GM18499 (cell line): ENCODE data around the gene COL13A1.

Experiments used
- ATAC-seq: cut with Tn5 transposase; IDR thresholded peaks from one replicate; pipeline ENCODE4 v1.9.1; 2021; ENCODE audit warnings: moderate number of reproducible peaks; ENCODE audit not compliant: insufficient read depth, unreplicated experiment

The COL13A1 gene

GRCh38 chr10:69801434-69802315, at the start of gene COL13A1:
Gene COL13A1 (plus strand): TSS chr10:69801906. CDS start chr10:69802424, 518 bp downstream.
- no peak for ATAC-seq

DNA sequence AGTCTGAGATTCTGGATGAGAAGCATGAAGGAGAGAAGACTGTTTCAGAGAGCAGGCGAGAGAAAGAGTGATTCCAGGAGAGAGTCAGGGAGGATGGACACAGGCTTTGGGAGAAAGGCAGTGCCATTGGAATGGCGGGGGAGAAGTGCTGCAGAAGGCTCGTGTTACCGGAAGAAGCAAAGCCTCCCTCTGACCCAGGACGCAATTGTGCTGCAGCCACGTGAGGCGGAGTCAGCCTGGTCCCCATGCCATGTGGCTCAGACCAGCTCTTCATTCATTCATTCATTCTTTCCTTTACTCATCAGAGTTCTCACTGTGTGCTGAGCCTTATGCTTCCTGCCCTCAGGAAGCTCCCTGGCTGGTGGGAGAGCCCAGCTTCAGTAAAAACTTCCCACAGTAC, 49.2 kb upstream of the COL13A1 start:
- ATAC-seq = no peak

GRCh38 chr10:69756279-69756678, 45.4 kb upstream of the COL13A1 start:
- no peak for ATAC-seq

GRCh38 chr10:69757206-69757552, 44.5 kb upstream of the COL13A1 start:
- no peak for ATAC-seq

DNA sequence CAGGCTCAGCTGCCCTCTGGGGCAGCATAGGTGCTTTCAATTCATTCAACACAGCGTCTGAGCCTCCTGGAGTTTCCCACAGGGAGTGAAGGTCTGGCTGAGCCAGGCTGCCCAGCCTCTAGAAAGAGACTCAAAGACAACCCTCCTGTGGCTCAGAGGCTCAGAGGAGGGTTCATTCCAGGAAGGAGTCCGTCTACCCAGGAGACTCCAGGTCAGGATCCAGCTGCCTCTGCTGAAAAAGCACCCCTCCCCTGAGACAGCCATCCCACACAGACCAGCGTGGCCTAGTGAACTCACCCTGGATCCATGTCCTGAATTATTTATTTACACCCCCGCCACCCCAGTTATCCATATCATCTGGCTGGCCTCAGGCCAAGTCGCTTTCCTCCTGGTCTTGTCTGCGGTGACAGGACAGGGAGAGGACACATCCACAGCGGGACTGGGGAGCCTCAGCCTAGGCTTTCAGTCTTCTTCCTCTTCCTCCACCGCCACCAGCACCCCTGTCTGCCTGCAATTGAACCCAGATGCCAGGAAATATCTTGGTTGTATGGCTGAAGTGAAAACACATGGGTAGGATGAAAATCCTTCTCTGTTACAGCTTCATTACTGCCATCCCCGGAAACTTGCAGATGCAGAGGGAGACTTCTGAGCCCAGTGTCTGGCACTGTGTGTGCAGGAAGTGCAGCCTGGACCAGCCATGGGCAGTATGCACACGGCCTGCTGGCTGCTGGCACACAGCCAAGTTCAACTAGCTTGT, 44.0 kb upstream of the COL13A1 start:
- no peak for ATAC-seq

DNA sequence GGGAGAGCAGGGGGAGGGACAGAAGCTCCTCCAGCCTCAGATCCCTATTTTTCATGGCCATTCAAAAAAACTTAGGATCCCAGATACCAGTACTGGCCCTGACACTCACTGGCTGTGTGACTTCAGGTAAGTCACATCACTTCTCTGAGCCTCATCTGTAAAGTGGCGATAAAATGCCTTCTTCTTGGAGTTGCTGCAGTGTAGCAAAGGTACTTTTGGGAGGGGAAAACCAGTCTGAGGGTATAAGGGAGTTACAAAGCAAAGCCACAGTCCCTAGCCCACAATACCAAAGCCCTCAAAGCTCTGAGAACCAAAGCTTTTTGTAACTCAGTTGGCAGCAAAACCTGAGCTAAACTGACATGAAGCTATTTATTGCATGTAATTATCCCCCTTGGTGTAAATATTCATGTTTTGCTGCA, 43.4 kb upstream of the COL13A1 start:
- ATAC-seq = no peak

DNA sequence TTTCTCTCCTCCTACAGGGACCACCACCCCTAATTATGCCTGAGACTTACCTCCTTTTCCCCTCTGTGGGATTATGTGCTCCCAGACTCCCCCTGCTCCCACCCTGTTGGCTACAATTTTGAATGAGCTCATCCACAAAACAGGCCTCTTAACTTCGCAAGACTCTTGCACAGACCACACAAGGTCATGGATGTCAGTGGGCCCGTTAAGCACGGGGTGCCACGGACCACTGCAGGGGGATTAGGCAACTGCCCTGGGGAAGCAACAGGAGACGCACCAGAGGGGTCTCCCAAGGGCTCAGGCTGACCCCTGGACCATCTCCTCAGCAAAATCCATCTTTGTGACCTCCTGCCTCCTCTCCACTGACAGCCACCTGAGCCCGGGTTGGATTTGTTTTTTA, 42.1 kb upstream of the COL13A1 start:
- no peak for ATAC-seq

DNA sequence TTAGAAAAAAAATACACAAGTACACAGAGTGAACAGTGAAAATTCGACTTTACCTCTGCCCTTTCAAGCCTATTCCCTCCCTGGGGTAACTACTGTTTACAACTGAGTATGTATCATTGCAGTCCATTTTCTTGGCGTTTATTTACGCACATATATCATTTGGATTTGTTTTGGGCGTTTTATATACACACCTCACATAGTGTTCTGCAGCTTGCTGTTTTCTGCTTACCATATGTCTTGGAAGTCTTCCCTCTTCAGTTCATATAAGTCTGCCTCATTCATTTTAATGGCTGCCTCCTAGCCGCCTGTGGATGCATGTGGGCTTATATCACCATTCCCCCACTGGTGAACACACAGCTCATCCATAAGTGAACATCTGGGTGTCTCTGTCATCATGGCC, 41.6 kb upstream of the COL13A1 start:
- ATAC-seq = no peak

DNA sequence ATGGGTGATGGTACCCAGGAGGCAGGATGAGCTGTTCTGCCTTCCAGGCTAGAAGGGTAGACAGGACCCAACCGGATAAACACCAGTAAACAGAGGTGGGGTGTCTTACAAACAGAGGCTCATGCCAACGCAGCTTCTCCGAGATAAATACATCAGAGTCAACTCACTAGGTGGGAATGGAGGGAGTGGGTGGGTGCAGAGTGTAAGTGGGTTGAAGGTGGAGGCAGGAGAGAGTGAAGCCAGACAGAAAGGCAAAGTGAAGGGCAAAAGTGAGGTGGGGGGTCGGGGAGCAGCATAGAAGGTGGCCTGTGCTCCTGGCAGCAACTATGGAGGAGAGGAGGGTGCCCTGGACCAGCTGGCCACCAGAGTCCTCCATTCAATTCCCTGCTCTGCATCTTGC, 40.4 kb upstream of the COL13A1 start:
- ATAC-seq = no peak

DNA sequence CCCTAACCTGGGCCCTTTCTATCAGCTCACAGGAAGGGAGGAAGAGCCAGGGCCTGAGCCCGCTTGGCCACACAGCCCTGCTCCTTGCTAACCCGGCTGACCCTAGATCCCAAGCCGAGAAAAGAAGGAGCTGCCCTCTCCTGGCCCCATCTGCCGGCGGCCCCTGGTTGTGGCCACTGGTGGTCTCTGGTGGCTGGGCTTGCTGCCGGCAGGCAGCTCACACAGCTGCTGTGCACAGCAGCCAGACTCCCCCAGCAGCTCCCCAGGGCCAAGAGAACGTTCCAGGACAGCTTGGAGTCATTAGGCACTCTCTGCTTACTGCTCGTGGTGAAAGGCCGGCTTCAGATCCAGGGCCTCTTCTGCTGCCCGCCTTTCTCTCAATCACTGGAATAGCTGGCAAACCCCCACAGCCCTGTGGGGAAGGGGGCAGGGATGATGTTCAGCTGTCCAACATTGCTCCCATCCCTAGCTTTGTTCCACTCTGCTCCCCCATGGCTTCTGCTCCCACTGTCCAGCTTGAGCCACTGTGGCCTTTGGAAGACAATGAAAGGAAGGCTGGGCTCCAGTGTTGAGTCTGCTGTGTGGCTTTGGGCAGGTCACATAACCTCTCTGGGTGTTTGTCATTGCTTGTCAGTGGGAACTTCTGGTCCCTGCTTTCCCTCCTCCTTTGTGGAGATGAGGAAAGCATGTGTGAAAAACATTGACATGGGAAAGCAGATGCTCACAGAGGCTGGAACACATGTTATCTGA, 35.4 kb upstream of the COL13A1 start:
- no peak for ATAC-seq

- ATAC-seq = no peak
Measured at GRCh38 chr10:69767793-69768192, 33.9 kb upstream of the COL13A1 start.

DNA sequence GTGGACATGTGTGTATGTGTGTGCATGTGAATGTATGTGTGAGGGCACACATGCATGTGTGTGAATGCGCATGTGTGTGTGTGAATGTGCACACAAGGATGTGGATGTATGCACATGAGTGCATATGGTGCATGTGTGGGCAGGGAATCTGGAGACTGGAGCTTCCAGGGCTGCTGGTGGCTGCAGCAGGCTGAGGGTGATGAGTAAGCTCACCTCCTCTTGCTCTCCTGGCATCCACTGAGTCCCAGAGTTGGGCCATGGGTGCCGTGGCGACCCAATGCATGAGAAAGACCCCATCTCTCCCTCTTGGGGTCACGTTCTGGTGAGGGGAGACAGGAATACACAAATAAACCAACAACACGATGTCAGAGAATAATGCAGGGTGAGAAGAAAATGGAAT, 33.3 kb upstream of the COL13A1 start:
- no peak for ATAC-seq

DNA sequence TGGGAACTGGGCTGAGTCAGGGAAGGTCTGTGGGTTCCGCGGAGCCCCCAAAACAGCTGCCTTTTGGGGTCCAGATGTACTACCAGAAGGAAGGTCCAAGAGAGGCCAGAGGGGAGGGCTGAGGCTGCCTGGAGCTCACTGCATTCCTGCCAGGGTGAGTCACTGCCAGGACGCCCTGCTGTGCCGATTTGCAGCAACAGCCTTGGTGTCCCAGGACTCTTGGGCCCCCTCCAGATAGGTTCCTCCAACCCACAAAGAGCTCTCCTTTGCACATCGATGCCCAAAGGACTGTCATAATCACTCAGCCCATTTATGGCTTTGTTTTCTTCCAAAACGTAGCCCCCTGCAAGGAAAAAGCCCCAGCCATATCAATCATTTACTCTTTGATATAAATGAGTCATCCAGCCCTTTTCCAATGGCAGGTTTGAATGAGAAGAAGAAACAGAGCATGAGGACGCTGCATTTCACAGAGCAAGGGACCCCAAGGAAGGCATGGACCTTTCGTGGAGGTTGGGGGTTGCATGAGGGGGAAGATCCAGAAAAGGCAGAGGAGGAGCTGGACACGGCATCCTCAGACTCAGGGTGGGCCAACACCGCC, 32.2 kb upstream of the COL13A1 start:
- no peak for ATAC-seq

DNA sequence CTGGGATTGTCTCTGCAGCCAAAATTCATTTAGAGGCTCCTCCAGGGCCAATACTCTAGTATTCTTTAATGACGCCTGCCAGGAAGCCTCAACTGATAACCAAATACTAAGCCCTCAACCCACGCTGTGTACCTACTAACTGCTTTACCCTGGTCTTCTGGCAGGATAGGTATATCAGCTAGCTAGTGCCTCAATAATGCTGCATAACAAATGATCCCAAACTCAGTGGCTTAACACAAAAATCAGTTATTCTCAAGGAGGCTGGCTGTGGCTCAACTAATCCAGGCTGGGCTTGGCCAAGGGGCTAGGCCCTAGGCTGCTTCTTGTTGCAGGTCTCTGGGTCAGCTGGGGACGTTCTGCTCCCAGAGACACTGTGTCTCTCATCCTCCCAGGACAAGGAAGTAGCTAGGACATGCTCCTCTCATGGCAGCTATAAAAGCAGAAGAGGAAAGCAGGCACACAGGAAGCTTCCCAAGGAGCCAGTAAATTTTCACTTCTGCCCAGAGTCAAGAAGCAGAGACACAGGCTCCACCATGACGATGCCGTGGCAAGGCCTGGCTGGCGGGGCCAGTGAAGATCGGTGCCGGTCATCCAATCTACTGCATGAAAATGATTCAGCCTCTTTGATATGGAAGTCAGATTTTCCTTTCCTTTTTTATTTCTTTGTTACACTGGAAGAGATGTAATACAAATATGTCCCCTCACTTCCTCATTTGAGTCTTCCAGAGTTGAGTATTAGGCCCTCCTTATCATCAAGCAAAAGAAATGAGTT, 28.6 kb upstream of the COL13A1 start:
- no peak for ATAC-seq

DNA sequence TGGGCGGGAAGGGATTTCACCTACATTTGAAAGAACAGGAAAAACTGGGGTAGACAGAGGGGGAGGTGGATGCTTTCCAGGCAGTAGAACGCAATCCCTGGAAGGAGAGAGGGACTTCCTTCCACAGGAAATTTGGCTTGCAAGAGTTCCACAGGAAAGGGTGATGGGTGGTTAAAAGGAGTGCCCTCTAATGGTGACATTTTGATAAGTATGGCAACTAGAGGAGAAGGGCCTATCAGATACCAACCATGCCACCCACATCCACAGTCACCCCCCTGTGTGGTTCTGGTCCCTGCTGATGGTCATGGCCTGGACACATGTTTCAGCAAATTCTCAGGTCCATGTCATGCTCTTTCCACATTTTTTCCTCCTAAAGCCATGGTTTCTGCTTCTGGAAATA, 27.1 kb upstream of the COL13A1 start:
- no peak for ATAC-seq

DNA sequence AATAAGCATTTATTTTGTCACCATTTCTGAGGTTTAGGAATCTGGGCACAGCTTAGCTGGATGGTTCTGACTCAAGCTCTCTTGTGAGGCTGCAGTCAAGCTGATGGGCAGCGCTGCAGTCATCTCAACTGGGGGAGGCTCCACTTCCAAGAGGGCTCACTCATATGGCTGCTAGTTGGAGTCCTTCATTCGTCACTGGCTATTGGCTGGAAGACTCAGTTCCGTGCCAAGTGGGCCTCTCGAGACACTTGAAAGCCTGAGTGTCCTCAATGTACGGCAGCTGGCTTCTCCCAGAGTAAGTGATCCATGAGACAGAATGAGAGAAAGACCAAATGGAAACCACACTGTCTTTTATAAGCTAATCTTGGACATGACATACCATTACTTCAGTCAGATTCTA, 21.6 kb upstream of the COL13A1 start:
- no peak for ATAC-seq

GRCh38 chr10:69781576-69781975, 20.1 kb upstream of the COL13A1 start:
- no peak for ATAC-seq

GRCh38 chr10:69783515-69783914, 18.2 kb upstream of the COL13A1 start:
- ATAC-seq = no peak

GRCh38 chr10:69786791-69787190, 14.9 kb upstream of the COL13A1 start:
- ATAC-seq = no peak

- ATAC-seq = no peak
Measured at GRCh38 chr10:69787681-69788080, 14.0 kb upstream of the COL13A1 start.
